DND-41 (cell line): ENCODE results near the gene MMD.

Source experiments
- ATAC-seq: fragments of 200-7000 bp; cut with Tn5 transposase; 3 replicates; pipeline ENCODE4 v1.9.1; 2021; ENCODE audit warnings: low read depth; ENCODE audit not compliant: insufficient read depth
- DNase-seq: peaks from one replicate; pipeline ENCODE4 v3.0.0-alpha.2; 2020
- H2AFZ ChIP-seq: 2 replicates; pipeline ENCODE4 v1.6.0; 2012; ENCODE audit warnings: low read depth, low read length
- H3K27ac ChIP-seq: 2 replicates; pipeline ENCODE4 v1.5.1; 2012; ENCODE audit warnings: low read length, inconsistent platforms
- H3K27me3 ChIP-seq: fragments of 200-600 bp; sonication (generic); 2 replicates; pipeline ENCODE4 v1.6.0; 2012; ENCODE audit warnings: low read length, mild to moderate bottlenecking, inconsistent platforms; ENCODE audit not compliant: insufficient read depth, poor library complexity
- H3K36me3 ChIP-seq: 2 replicates; pipeline ENCODE4 v1.5.1; 2012; ENCODE audit warnings: low read length, inconsistent platforms; ENCODE audit not compliant: insufficient read depth
- H3K4me1 ChIP-seq: 2 replicates; pipeline ENCODE4 v1.5.1; 2012; ENCODE audit warnings: mild to moderate bottlenecking, low read length; ENCODE audit not compliant: insufficient read depth
- H3K4me2 ChIP-seq: 2 replicates; pipeline ENCODE4 v1.6.0; 2012; ENCODE audit warnings: mild to moderate bottlenecking, moderate library complexity, low read length, inconsistent platforms; ENCODE audit not compliant: insufficient read depth
- H3K4me3 ChIP-seq, 2 experiments: fragments of 200-600 bp in 1 of 2; shearing (Covaris generic) in 1 of 2; 2 replicates each; pipeline ENCODE4 v1.5.1; 2012 to 2016; ENCODE audit warnings: inconsistent platforms in 2 of 2, low read length in 2 of 2, mild to moderate bottlenecking in 2 of 2, low read depth in 1 of 2, moderate library complexity in 1 of 2
- H3K79me2 ChIP-seq: 2 replicates; pipeline ENCODE4 v1.6.0; 2012; ENCODE audit warnings: low read length, inconsistent platforms; ENCODE audit not compliant: insufficient read depth
- H3K9ac ChIP-seq: 2 replicates; pipeline ENCODE4 v1.6.0; 2012; ENCODE audit warnings: low read depth, mild to moderate bottlenecking, inconsistent platforms, low read length, moderate library complexity
- H3K9me3 ChIP-seq: 2 replicates; pipeline ENCODE4 v1.5.1; 2012; ENCODE audit warnings: low read length, moderate library complexity, mild to moderate bottlenecking, inconsistent platforms; ENCODE audit not compliant: insufficient read depth, severe bottlenecking
- H4K20me1 ChIP-seq: 2 replicates; pipeline ENCODE4 v1.6.0; 2012; ENCODE audit warnings: low read length; ENCODE audit not compliant: insufficient read depth
- EZH2 ChIP-seq: IDR thresholded peaks from 3 replicates; pipeline ENCODE4 v1.6.1; 2012; ENCODE audit warnings: borderline replicate concordance, low read depth, mild to moderate bottlenecking, moderate library complexity, low read length, inconsistent platforms; ENCODE audit not compliant: severe bottlenecking
- TF ChIP-seq, protein P1 (sequence below): IDR thresholded peaks from 2 replicates; pipeline ENCODE4 v1.5.1; 2012; ENCODE audit warnings: borderline replicate concordance, low read length, moderate library complexity, mild to moderate bottlenecking; ENCODE audit not compliant: poor library complexity, severe bottlenecking; ENCODE audit errors: extremely low read depth

The MMD gene

DNA sequence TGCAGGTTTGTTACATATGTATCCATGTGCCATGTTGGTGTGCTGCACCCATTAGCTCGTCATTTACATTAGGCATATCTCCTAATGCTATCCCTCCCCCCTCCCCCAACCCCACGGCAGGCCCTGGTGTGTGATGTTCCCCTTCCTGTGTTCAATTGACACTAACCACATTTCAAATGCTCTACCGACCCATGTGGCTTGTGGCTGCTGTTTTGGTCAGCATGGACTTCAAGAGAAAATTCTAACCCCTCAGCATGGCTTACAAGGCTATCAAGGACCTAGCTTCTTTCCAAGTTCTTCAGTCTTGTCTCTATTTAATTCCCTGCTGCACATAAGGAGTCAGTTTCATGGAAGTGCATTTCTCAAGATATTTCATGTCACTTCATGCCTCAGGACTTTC, 52.9 kb downstream of the MMD start:
- Histone ChIP-seq H3K36me3 (no peaks in the 10 kb centered on the region), H3K27ac (no peak overlapping the region), H4K20me1 (no peaks in the 10 kb centered on the region), H3K9me3 (no peaks in the 10 kb centered on the region), H3K27me3 (no peaks in the 10 kb centered on the region), H3K4me1 (no peaks in the 10 kb centered on the region), H3K4me2 (no peak overlapping the region), H2AFZ (no peak overlapping the region), H3K4me3 (no peak overlapping the region), H3K79me2 (no peaks in the 10 kb centered on the region), H3K9ac (no peak overlapping the region)
- TF ChIP-seq, protein P1, sequence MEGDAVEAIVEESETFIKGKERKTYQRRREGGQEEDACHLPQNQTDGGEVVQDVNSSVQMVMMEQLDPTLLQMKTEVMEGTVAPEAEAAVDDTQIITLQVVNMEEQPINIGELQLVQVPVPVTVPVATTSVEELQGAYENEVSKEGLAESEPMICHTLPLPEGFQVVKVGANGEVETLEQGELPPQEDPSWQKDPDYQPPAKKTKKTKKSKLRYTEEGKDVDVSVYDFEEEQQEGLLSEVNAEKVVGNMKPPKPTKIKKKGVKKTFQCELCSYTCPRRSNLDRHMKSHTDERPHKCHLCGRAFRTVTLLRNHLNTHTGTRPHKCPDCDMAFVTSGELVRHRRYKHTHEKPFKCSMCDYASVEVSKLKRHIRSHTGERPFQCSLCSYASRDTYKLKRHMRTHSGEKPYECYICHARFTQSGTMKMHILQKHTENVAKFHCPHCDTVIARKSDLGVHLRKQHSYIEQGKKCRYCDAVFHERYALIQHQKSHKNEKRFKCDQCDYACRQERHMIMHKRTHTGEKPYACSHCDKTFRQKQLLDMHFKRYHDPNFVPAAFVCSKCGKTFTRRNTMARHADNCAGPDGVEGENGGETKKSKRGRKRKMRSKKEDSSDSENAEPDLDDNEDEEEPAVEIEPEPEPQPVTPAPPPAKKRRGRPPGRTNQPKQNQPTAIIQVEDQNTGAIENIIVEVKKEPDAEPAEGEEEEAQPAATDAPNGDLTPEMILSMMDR = no peak
- TF ChIP-seq EZH2 = no peak
- ATAC-seq (no peak), DNase-seq (peak; percentile 10)

DNA sequence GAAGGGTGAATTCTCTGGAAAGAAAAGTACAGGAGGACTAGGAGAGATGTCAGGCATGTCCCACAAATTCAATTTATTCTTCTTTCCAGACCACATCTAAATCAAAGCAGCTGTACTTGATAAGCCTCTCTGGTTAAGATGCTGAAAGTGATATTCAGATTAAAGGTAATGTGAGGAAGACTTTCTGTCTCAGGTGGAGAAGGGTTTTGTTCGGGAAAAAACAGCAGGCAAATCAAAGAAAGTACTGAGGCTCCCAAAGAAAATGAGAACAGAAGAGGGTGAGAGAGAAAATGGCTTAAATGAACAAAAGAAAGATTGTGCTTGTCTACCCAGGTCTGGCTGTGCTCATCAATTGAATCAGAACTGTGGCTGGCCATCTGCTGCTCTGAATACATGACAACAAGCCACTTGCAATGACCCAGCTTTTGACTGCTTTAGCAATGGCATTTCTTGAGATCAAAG, 55.6 kb downstream of the MMD start:
- H3K27me3 ChIP-seq = no peaks in the 10 kb centered on the region
- no peak for TF ChIP-seq EZH2
- TF ChIP-seq, protein P1 = no peak

DNA sequence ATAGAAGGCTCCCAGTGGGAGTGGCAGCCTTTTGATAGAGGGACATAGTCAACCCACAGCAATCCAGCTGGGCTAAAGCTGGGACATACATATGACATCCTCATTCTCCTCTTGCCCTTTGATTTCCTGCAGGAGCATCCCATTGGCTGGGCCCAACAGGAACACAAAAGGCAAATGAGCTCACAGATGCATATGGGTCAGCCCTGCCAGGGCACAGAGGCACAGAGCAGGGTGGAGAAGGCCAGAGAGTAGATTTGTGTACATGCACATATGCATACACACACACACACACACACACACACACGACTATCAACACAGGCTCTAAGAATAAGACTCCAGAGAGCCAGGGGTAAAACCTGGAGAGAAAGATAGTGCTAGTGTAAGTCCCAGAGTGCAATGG, 58.6 kb downstream of the MMD start:
- Histone ChIP-seq H3K9ac (no peak overlapping the region), H3K79me2 (no peaks in the 10 kb centered on the region), H3K4me1 (no peaks in the 10 kb centered on the region), H3K27ac (no peak overlapping the region), H4K20me1 (no peaks in the 10 kb centered on the region), H2AFZ (no peak overlapping the region), H3K4me2 (no peak overlapping the region), H3K4me3 (no peak overlapping the region), H3K9me3 (peaks cover 3% of the 10 kb centered on the region), H3K27me3 (no peaks in the 10 kb centered on the region), H3K36me3 (no peaks in the 10 kb centered on the region)
- no peak for DNase-seq
- ATAC-seq = no peak
- TF ChIP-seq EZH2 = no peak
- TF ChIP-seq, protein P1 = no peak

More for the DNA sequence above, 55.6 kb downstream of the MMD start:
- no peak overlapping the region for H3K4me3 ChIP-seq
- peaks cover 2% of the 10 kb centered on the region for H3K9me3 ChIP-seq
- no peak overlapping the region for H2AFZ ChIP-seq
- no peaks in the 10 kb centered on the region for H3K79me2 ChIP-seq
- H3K4me1 ChIP-seq = no peaks in the 10 kb centered on the region
- no peak overlapping the region for H3K9ac ChIP-seq
- H4K20me1 ChIP-seq = no peaks in the 10 kb centered on the region
- ATAC-seq = no peak
- no peak for DNase-seq
- no peaks in the 10 kb centered on the region for H3K36me3 ChIP-seq
- no peak overlapping the region for H3K27ac ChIP-seq
- no peak overlapping the region for H3K4me2 ChIP-seq

DNA sequence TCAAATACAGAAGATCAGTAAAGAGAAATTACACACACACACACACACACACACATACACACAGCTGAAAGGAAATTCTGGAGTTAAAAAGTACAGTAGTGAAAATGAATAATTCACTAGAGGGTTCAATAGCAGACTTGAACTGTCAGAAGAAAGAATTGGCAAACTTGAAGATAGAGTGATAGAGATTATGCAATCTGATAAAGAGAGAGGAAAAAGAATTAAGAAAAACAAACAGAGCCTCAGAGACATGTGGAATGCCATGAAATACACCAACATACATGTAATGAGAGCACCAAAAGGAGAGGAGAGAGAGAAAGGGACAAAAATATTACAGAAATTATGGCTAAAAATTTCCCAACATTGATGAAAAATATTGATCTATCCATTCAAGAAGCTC, 60.7 kb downstream of the MMD start:
- Histone ChIP-seq H4K20me1 (no peaks in the 10 kb centered on the region), H3K4me3 (no peak overlapping the region), H3K27ac (no peak overlapping the region), H2AFZ (no peak overlapping the region), H3K4me1 (peaks cover 4% of the 10 kb centered on the region), H3K9me3 (peaks cover 3% of the 10 kb centered on the region), H3K79me2 (no peaks in the 10 kb centered on the region), H3K36me3 (no peaks in the 10 kb centered on the region), H3K27me3 (no peaks in the 10 kb centered on the region), H3K9ac (no peak overlapping the region), H3K4me2 (no peak overlapping the region)
- ATAC-seq (no peak), DNase-seq (no peak)
- TF ChIP-seq, protein P1 = no peak
- no peak for TF ChIP-seq EZH2
